ENCODE results near the gene TMEM253.

TMEM253 gene

DNA sequence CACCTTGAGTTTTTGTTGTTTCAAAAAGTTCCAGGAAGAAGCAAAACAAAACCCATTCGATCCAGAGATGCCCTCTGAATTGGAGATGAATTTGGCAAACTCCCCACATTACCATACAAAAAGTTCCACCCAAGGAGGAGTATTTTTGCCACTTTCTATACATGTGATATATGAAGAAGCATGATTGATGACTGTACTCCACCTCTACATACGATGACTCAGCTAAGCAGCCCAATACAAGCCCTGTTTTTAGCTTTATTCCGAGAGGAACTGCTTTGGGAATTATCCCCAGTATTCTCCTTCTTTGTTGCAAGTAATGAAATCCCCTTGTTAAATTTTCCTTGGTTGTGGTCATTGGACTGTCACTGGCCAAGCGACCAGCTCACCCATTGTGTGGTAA, 11.4 kb downstream of the TMEM253 start:
- TF ChIP-seq, protein P1, sequence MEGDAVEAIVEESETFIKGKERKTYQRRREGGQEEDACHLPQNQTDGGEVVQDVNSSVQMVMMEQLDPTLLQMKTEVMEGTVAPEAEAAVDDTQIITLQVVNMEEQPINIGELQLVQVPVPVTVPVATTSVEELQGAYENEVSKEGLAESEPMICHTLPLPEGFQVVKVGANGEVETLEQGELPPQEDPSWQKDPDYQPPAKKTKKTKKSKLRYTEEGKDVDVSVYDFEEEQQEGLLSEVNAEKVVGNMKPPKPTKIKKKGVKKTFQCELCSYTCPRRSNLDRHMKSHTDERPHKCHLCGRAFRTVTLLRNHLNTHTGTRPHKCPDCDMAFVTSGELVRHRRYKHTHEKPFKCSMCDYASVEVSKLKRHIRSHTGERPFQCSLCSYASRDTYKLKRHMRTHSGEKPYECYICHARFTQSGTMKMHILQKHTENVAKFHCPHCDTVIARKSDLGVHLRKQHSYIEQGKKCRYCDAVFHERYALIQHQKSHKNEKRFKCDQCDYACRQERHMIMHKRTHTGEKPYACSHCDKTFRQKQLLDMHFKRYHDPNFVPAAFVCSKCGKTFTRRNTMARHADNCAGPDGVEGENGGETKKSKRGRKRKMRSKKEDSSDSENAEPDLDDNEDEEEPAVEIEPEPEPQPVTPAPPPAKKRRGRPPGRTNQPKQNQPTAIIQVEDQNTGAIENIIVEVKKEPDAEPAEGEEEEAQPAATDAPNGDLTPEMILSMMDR (IDR thresholded peaks at IDR 0.05; ENCODE audit: low read depth, low read length, missing control alignments) = no peak
- no peak for DNase-seq (ENCODE audit: low read depth)
- no peak overlapping the region for H3K4me3 ChIP-seq (ENCODE audit: low read depth, low read length)

DNA sequence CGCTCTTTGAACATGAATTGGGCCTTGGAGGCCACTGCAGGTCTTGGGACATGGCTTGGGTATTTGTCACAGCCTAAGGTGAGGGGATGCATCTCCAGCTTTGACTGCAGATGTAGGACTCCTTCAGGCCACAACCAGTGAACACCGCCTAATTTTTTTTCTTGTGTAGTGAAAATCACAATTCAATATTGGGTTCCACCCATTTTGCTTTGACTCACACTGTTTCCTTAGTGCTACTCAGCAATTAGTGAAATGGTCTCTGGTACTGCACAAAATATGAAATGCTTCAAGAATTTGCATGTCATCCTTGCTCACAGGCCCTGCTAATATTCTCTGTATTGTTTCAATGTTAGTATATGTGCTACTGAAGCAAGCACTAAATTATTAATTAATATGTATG, 12.5 kb downstream of the TMEM253 start:
- no peak overlapping the region for H3K4me3 ChIP-seq (ENCODE audit: low read depth, low read length)
- no peak for DNase-seq (ENCODE audit: low read depth)
- TF ChIP-seq, protein P1 (IDR thresholded peaks at IDR 0.05; ENCODE audit: low read depth, low read length, missing control alignments) = no peak

DNA sequence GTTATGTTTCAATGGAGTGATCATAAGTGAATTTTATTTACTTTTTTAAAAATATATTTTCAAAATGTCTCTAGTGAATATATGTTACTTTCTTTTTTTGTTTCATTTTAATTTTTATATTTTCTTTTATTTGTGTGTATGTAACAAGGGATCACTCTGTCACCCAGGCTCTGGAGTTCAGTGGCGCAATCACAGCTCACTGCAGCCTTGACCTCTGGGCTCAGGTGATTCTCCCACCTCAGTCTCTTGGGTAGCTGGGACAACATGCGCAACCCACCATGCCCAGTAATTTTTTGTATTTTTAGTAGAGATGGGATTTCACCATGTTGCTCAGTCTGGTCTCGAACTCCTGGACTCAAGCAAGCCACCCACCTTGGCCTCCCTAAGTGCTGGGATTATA, 18.1 kb downstream of the TMEM253 start:
- no peak for DNase-seq (ENCODE audit: low read depth)
- TF ChIP-seq, protein P1 (IDR thresholded peaks at IDR 0.05; ENCODE audit: low read depth, low read length, missing control alignments) = no peak
- no peak overlapping the region for H3K4me3 ChIP-seq (ENCODE audit: low read depth, low read length)

DNA sequence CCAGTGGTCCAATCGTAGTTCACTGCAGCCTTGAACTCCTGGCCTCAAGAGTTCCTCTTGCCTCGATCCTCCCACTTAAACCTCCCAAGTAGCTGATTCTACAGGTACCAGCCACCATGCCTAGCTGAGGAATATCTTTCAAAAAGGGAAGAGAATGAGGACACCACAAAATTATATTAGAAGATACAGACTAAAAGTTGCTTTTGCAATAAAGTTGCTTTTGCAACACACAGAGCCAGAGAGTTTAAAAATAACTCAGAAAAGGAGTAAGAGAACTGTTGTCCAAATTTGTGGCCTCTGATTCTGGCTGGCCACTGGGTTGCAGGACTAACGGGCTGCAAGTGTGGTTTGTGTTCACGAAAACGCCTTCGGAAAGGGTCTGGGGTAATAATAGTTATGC, 19.8 kb downstream of the TMEM253 start:
- no peak overlapping the region for H3K4me3 ChIP-seq (ENCODE audit: low read depth, low read length)
- no peak for DNase-seq (ENCODE audit: low read depth)
- TF ChIP-seq, protein P1 (IDR thresholded peaks at IDR 0.05; ENCODE audit: low read depth, low read length, missing control alignments) = no peak

DNA sequence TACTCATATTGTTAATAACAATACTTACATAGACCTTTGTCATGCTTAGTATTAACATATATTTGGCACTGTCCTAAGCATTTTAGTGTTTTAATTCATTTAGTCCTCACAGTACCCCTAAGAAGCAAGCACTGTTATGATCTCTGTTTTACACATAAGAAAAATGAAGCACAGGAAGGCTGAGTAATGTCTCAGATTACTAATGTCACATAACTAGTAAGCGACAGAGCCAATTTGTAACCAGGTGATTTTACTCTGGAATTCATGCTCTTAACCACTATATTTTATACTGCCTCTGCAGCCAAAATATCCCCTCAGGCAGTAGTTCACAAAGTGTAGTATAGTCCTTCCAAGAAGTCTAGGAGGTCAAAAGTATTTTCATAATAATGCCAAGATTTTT, 20.3 kb downstream of the TMEM253 start:
- no peak for DNase-seq (ENCODE audit: low read depth)
- H3K4me3 ChIP-seq (ENCODE audit: low read depth, low read length) = no peak overlapping the region
- TF ChIP-seq, protein P1 (IDR thresholded peaks at IDR 0.05; ENCODE audit: low read depth, low read length, missing control alignments) = no peak

DNA sequence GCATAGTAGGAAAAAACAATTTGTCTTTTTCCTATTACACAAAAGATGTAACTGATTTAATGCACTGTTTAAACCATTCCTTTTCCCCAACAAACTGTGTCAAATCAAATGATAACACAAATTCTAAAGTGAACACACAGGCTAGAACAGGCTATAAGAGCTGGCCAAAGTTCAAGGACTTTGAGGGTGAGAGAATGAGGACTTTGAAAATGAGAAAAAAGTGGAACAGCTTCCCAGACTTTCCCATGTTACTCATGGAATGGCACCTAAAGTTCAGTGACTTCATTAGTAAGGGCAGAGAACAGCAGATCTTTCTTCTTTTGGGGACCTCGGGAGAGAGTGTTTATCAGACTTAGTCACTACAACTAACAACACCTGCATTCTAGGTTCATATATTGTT, 22.6 kb downstream of the TMEM253 start:
- H3K4me3 ChIP-seq (ENCODE audit: low read depth, low read length) = no peak overlapping the region
- TF ChIP-seq, protein P1 (IDR thresholded peaks at IDR 0.05; ENCODE audit: low read depth, low read length, missing control alignments) = no peak
- DNase-seq (ENCODE audit: low read depth) = no peak

DNA sequence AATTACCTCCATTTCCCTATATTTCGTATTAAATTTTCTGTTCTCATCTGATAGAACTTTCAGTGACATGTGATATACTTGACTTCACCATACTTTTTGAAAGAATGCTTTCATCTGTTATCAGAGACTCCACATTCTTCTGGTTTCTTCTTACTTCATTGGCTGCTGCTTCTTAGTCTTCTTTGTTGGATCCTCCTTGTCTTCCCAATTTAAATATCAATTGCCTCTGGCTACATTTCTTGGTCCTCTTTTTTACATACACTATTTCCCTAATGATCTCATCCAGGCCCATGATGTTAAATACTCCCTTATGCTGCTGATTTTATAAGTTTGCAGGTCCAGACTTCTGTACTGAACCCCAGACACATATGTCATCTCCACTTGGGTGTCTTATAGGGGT, 33.0 kb downstream of the TMEM253 start:
- TF ChIP-seq, protein P1 (IDR thresholded peaks at IDR 0.05; ENCODE audit: low read depth, low read length, missing control alignments) = no peak
- no peak overlapping the region for H3K4me3 ChIP-seq (ENCODE audit: low read depth, low read length)
- DNase-seq (ENCODE audit: low read depth) = no peak
